SH-SY5Y (cell line): ENCODE data around the gene EIF4G2.

Experiments
- GATA2 ChIP-seq: IDR thresholded peaks from 2 replicates; pipeline ENCODE4 v1.6.1; 2011; ENCODE audit warnings: mild to moderate bottlenecking, low read depth, low read length
- GATA3 ChIP-seq: IDR thresholded peaks from 2 replicates; pipeline ENCODE4 v1.6.1; 2011; ENCODE audit warnings: low read depth, mild to moderate bottlenecking, low read length, moderate library complexity

GRCh38 chr11:10813945-10814344, 5.2 kb upstream of the EIF4G2 start:
- TF ChIP-seq GATA2 (no peak), GATA3 (no peak)
